ENCODE measurements around the gene FBRSL1. TPM values are rescaled to one million over a fixed set of nuclear protein-coding genes. Genes with fewer than 3 reads are reported as not detected.

Gene FBRSL1
- total and polyA plus RNA-seq, 4 donors: 2.5 to 35.5 (median 5.6) TPM

DNA sequence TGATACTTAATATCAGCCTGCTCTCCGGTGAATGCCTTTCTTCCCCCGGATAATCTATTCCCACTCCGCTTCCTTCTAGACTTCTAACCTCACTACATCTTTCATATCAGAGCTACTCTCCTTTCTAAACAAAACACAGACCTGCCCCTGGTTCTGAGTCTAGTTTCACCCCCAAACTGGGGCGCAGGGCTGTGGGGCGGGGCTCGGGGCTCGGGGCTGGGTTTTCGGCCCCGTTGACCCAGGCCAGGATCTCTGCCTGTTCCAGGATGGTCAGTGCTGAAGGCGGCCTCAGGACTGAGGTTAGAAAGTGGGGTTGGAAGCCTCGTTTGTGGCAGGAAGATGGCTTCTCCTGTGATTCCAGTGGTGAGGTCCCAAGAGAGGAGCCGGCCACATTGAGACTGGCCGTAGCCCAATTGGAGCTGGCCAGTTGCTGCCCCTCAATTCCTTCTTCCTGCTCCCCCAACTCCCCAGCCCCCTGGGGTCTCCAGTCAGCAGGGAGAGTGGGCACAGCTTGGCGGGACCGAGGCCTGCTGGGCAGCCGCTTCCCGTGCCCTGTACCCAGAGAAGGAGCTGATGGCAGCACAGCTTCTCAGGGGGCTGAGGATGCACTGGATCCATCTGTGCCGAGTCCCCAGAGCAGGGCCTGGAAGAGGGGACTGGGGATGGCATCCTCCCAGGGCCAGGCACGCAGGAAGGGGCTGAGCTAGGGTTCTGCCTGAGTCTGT, 67.5 kb downstream of the FBRSL1 start:
- Histone ChIP-seq H3K9ac (ENCODE audit: low read depth in 1 of 2, low read length in 2 of 2) (no peak overlapping the region), H3K27me3 (ENCODE audit: control insufficient read depth in 4 of 4, insufficient read depth in 4 of 4, low read length in 3 of 4) (no peaks in the 10 kb centered on the region), H3K9me3 (ENCODE audit: control insufficient read depth in 4 of 4, low read length in 3 of 4) (no peaks in the 10 kb centered on the region), H3K36me3 (ENCODE audit: control insufficient read depth in 4 of 4, insufficient read depth in 3 of 4, low read depth in 1 of 4, low read length in 3 of 4) (no peaks in the 10 kb centered on the region), H3K4me3 (ENCODE audit: low read depth in 1 of 3, low read length in 3 of 3) (no peak overlapping the region), H3K27ac (ENCODE audit: low read depth in 1 of 2, low read length in 2 of 2) (no peak overlapping the region), H3K4me1 (ENCODE audit: control insufficient read depth in 4 of 4, insufficient read depth in 4 of 4, low read length in 3 of 4) (peaks cover 10 to 18% (median 14%) of the 10 kb centered on the region in 4 donors)
- no peak for TF ChIP-seq EGR1 (IDR thresholded peaks at IDR 0.05; ENCODE audit: low read depth in 2 of 2)
- no peak for TF ChIP-seq GABPA (IDR thresholded peaks at IDR 0.05 in 1 of 2, conservative IDR thresholded peaks at IDR 0.05 in 1 of 2)
- no peak for TF ChIP-seq ZBTB33 (IDR thresholded peaks at IDR 0.05)
- no peak for TF ChIP-seq YY1 (IDR thresholded peaks at IDR 0.05)
- no peak for TF ChIP-seq JUND (IDR thresholded peaks at IDR 0.05)
- TF ChIP-seq CTCF (IDR thresholded peaks at IDR 0.05; ENCODE audit: low read depth, low read length, missing input control): no peak
- TF ChIP-seq TAF1 (conservative IDR thresholded peaks at IDR 0.05): no peak
- no peak for TF ChIP-seq RAD21 (IDR thresholded peaks at IDR 0.05)
- TF ChIP-seq, protein P1, sequence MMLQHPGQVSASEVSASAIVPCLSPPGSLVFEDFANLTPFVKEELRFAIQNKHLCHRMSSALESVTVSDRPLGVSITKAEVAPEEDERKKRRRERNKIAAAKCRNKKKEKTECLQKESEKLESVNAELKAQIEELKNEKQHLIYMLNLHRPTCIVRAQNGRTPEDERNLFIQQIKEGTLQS (IDR thresholded peaks at IDR 0.05): no peak
- TF ChIP-seq RXRA (IDR thresholded peaks at IDR 0.05): no peak
- TF ChIP-seq FOXA2 (IDR thresholded peaks at IDR 0.05): no peak
- no peak for TF ChIP-seq FOXA1 (IDR thresholded peaks at IDR 0.05)
- TF ChIP-seq, protein P2, sequence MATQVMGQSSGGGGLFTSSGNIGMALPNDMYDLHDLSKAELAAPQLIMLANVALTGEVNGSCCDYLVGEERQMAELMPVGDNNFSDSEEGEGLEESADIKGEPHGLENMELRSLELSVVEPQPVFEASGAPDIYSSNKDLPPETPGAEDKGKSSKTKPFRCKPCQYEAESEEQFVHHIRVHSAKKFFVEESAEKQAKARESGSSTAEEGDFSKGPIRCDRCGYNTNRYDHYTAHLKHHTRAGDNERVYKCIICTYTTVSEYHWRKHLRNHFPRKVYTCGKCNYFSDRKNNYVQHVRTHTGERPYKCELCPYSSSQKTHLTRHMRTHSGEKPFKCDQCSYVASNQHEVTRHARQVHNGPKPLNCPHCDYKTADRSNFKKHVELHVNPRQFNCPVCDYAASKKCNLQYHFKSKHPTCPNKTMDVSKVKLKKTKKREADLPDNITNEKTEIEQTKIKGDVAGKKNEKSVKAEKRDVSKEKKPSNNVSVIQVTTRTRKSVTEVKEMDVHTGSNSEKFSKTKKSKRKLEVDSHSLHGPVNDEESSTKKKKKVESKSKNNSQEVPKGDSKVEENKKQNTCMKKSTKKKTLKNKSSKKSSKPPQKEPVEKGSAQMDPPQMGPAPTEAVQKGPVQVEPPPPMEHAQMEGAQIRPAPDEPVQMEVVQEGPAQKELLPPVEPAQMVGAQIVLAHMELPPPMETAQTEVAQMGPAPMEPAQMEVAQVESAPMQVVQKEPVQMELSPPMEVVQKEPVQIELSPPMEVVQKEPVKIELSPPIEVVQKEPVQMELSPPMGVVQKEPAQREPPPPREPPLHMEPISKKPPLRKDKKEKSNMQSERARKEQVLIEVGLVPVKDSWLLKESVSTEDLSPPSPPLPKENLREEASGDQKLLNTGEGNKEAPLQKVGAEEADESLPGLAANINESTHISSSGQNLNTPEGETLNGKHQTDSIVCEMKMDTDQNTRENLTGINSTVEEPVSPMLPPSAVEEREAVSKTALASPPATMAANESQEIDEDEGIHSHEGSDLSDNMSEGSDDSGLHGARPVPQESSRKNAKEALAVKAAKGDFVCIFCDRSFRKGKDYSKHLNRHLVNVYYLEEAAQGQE (IDR thresholded peaks at IDR 0.05): no peak
- TF ChIP-seq SP1 (IDR thresholded peaks at IDR 0.05): no peak
- TF ChIP-seq HNF4A (conservative IDR thresholded peaks at IDR 0.05): no peak
- no peak for TF ChIP-seq NR2F2 (IDR thresholded peaks at IDR 0.05)
- TF ChIP-seq MAX (IDR thresholded peaks at IDR 0.05): no peak
- WGBS: 96% methylated on average over 19 of the region's 19 CpGs
- DNase-seq (ENCODE audit: low spot score): no peak

All from liver (tissue), 9 donors.